K562 (cell line): ENCODE measurements around the gene CRLF1. TPM values are rescaled to one million over a fixed set of nuclear protein-coding genes. Genes with fewer than 3 reads are reported as not detected.
A peak's percentile ranks its signal among the peaks of the same experiment; 100 is the strongest.

Experiments
- DLX4 ChIP-seq: fragments of 250-450 bp; sonication (Bioruptor Pico); IDR thresholded peaks from 2 replicates; pipeline ENCODE4 v1.6.1; 2021; ENCODE audit warnings: mild to moderate bottlenecking
- E2F6 ChIP-seq, 2 experiments: IDR thresholded peaks; 2 replicates each; pipeline ENCODE4 v1.6.1; 2011; ENCODE audit warnings: borderline replicate concordance in 1 of 2, control low read depth in 1 of 2, low read depth in 1 of 2, low read length in 1 of 2, mild to moderate bottlenecking in 1 of 2, mixed read lengths in 1 of 2, moderate library complexity in 1 of 2; ENCODE audit not compliant: insufficient read depth in 1 of 2, insufficient read length in 1 of 2, poor library complexity in 1 of 2, severe bottlenecking in 1 of 2; ENCODE audit errors: extremely low read depth in 1 of 2
- EZH2 ChIP-seq: IDR thresholded peaks from 2 replicates; pipeline ENCODE4 v1.6.1; 2012; ENCODE audit warnings: low read depth, mild to moderate bottlenecking, inconsistent platforms, low read length, borderline replicate concordance
- MCM7 ChIP-seq, 2 experiments: fragments of 450-650 bp; IDR thresholded peaks; 2 replicates each; pipeline ENCODE4 v1.6.1; 2016 to 2018
- PHF21A ChIP-seq: fragments of 450-650 bp; IDR thresholded peaks from 2 replicates; pipeline ENCODE4 v1.6.1; 2017; ENCODE audit warnings: low read depth, borderline replicate concordance
- ZNF134 ChIP-seq: fragments of 250-450 bp; sonication (Bioruptor Pico); conservative IDR thresholded peaks from 2 replicates; pipeline ENCODE4 v1.4.0; 2020
- polyA plus RNA-seq, 8 experiments: library from polyadenylated mRNA; depleted of rRNA in 4 of 8; stranded (reverse) in 5 of 8; unstranded in 3 of 8; fragments of >200 nt; fragmentation: Nextera tagmentation in 2 of 8; fragmentation: Illumina TruSeq in 1 of 8; extraction: Ambion mirVana in 2 of 8; extraction: Trizol in 1 of 8; gene quantifications; 2 replicates each; pipeline versions ENCODE4 v1.2.1 to v1.2.3, GENCODE V29; 2011 to 2014; ENCODE audit warnings: inconsistent platforms in 1 of 8, missing spikeins in 1 of 8
- total RNA-seq, 7 experiments: library from RNA; depleted of rRNA in 6 of 7; stranded (reverse); fragments of >200 nt in 6 of 7; fragmentation: Illumina TruSeq in 2 of 7; extraction: Trizol in 2 of 7; gene quantifications; 2 replicates each; pipeline versions ENCODE4 v1.2.1 to v1.2.3, GENCODE V29; 2011 to 2021; ENCODE audit warnings: low replicate concordance in 1 of 7
- TF ChIP-seq, protein P1 (sequence below): sonication (generic); formaldehyde crosslinking; IDR thresholded peaks from 2 replicates; pipeline ENCODE4 v1.8.0; 2022; ENCODE audit warnings: missing genetic modification reagents, mild to moderate bottlenecking, borderline replicate concordance
- TF ChIP-seq, protein P2 (sequence below), 2 experiments: fragments of 450-650 bp; formaldehyde crosslinking in 1 of 2; IDR thresholded peaks; 2 replicates each; pipeline versions ENCODE4 v1.4.0 to v1.6.1; 2014 to 2020; ENCODE audit warnings: mild to moderate bottlenecking in 2 of 2, borderline replicate concordance in 1 of 2, low read depth in 1 of 2
- TF ChIP-seq, protein P3 (sequence below): fragments of 450-650 bp; IDR thresholded peaks from 2 replicates; pipeline ENCODE4 v1.6.1; 2017; ENCODE audit warnings: antibody characterized with exemption, mild to moderate bottlenecking

Gene CRLF1
- total and polyA plus RNA-seq, 9 of the 15 experiments (the other 6 are each of a cell fraction or from before 2014, with no cell fraction given), result 0.85 to 3.6 (median 1.7) TPM

DNA sequence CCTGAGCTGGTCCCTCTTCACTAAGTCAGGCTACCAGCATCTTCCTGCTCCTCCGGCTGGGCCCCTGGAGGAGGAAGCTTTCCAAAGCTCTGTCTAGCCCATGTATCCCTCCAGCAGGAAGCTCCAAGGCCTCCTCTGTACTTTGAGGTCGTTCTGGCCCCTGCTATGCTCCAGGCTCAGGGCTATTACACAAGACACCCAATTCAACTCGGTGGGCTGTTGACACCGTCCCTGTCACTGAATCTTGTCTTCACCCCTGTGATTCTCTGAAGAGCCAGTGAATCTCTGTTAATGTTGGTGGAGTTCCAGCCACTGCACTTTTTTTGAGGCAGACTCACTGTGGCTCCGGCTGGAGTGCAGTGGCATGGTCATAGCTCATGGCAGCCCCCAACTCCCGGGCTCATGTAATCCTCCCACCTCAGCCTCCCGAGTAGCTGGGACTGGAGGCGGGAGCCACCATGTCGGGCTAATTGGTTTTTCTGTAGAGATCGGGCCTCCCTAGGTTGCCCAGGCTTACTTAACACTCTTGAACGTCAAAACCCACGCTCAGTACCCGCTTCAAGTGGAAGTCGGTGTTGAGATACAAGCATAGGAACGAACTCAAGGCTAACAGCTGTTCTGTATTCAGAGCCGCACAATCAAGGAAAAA, 18.5 kb downstream of the CRLF1 start (continued):
- TF ChIP-seq, protein P1, sequence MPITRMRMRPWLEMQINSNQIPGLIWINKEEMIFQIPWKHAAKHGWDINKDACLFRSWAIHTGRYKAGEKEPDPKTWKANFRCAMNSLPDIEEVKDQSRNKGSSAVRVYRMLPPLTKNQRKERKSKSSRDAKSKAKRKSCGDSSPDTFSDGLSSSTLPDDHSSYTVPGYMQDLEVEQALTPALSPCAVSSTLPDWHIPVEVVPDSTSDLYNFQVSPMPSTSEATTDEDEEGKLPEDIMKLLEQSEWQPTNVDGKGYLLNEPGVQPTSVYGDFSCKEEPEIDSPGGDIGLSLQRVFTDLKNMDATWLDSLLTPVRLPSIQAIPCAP (CRISPR knock-in tag), result no peak
- TF ChIP-seq MCM7 (IDR thresholded peaks at IDR 0.05) (no peak), PHF21A (no peak), EZH2 (no peak), ZNF134 (CRISPR knock-in tag) (no peak), DLX4 (no peak), E2F6 (IDR thresholded peaks at IDR 0.05; ENCODE audit: borderline replicate concordance in 1 of 2, extremely low read depth in 1 of 2, insufficient read depth in 1 of 2, insufficient read length in 1 of 2, low read depth in 1 of 2, low read length in 1 of 2, poor library complexity in 1 of 2, severe bottlenecking in 1 of 2) (peak in 1 of 2 experiments; percentile 12)
- TF ChIP-seq, protein P2, sequence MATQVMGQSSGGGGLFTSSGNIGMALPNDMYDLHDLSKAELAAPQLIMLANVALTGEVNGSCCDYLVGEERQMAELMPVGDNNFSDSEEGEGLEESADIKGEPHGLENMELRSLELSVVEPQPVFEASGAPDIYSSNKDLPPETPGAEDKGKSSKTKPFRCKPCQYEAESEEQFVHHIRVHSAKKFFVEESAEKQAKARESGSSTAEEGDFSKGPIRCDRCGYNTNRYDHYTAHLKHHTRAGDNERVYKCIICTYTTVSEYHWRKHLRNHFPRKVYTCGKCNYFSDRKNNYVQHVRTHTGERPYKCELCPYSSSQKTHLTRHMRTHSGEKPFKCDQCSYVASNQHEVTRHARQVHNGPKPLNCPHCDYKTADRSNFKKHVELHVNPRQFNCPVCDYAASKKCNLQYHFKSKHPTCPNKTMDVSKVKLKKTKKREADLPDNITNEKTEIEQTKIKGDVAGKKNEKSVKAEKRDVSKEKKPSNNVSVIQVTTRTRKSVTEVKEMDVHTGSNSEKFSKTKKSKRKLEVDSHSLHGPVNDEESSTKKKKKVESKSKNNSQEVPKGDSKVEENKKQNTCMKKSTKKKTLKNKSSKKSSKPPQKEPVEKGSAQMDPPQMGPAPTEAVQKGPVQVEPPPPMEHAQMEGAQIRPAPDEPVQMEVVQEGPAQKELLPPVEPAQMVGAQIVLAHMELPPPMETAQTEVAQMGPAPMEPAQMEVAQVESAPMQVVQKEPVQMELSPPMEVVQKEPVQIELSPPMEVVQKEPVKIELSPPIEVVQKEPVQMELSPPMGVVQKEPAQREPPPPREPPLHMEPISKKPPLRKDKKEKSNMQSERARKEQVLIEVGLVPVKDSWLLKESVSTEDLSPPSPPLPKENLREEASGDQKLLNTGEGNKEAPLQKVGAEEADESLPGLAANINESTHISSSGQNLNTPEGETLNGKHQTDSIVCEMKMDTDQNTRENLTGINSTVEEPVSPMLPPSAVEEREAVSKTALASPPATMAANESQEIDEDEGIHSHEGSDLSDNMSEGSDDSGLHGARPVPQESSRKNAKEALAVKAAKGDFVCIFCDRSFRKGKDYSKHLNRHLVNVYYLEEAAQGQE (IDR thresholded peaks at IDR 0.05; ENCODE audit: borderline replicate concordance), result no peak
- TF ChIP-seq, protein P2 (CRISPR knock-in tag; IDR thresholded peaks at IDR 0.05; ENCODE audit: low read depth), result 0 out of 2 replicates have a peak, but pooled peaks have one; percentile 19
- TF ChIP-seq, protein P3, sequence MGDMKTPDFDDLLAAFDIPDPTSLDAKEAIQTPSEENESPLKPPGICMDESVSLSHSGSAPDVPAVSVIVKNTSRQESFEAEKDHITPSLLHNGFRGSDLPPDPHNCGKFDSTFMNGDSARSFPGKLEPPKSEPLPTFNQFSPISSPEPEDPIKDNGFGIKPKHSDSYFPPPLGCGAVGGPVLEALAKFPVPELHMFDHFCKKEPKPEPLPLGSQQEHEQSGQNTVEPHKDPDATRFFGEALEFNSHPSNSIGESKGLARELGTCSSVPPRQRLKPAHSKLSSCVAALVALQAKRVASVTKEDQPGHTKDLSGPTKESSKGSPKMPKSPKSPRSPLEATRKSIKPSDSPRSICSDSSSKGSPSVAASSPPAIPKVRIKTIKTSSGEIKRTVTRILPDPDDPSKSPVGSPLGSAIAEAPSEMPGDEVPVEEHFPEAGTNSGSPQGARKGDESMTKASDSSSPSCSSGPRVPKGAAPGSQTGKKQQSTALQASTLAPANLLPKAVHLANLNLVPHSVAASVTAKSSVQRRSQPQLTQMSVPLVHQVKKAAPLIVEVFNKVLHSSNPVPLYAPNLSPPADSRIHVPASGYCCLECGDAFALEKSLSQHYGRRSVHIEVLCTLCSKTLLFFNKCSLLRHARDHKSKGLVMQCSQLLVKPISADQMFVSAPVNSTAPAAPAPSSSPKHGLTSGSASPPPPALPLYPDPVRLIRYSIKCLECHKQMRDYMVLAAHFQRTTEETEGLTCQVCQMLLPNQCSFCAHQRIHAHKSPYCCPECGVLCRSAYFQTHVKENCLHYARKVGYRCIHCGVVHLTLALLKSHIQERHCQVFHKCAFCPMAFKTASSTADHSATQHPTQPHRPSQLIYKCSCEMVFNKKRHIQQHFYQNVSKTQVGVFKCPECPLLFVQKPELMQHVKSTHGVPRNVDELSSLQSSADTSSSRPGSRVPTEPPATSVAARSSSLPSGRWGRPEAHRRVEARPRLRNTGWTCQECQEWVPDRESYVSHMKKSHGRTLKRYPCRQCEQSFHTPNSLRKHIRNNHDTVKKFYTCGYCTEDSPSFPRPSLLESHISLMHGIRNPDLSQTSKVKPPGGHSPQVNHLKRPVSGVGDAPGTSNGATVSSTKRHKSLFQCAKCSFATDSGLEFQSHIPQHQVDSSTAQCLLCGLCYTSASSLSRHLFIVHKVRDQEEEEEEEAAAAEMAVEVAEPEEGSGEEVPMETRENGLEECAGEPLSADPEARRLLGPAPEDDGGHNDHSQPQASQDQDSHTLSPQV, result peak; percentile 71; the same call in 1 of the 2 replicates
